GM18520 (cell line): ENCODE data around the gene CTAGE8.
"Not testable (repeated sequence)": the region's sequence is repeated elsewhere in the genome, so short reads cannot be mapped to it uniquely, and the experiment has no call there.

Source experiments
- ATAC-seq: cut with Tn5 transposase; IDR thresholded peaks from one replicate; pipeline ENCODE4 v1.9.1; 2021; ENCODE audit not compliant: unreplicated experiment

Gene CTAGE8

DNA sequence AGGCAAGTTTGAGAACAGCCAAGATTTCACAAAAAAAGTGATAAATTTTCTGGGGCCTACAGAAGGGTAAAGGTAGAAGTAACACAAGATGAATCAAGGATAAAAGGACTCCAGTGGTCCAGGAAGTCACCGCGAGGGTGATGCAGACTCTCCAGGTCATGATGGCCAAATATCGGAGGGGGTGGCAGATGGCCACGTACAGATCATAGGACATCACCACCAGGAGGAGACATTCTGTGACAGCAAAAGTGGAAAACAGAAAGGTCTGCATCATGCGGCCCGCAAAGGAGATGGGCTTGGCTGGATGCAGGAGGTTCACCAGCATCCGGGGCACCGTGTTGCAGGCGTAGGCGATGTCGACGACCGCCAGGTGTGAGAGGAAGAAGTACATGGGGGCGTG lies 10.0 kb downstream of the CTAGE8 start:
- ATAC-seq: not testable (repeated sequence)

DNA sequence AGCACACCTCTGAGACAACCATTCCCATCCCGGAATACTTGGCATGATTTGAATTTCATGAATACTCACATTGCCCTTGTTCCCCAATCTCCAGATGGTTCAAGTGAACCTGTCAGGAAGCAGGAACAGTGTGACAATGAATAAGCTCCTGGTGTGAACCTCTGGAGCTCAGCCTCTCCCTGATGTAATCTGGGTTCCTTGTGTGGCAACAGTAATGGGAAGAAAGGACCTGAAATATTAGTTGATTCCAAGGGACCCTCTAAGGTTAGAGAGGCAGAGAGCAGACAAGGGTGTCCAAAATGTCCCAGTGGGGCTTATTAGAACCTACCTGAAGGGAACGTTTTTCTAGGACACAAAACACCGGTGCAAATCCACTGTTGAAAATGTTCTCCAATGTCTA lies 13.0 kb downstream of the CTAGE8 start:
- no peak for ATAC-seq

DNA sequence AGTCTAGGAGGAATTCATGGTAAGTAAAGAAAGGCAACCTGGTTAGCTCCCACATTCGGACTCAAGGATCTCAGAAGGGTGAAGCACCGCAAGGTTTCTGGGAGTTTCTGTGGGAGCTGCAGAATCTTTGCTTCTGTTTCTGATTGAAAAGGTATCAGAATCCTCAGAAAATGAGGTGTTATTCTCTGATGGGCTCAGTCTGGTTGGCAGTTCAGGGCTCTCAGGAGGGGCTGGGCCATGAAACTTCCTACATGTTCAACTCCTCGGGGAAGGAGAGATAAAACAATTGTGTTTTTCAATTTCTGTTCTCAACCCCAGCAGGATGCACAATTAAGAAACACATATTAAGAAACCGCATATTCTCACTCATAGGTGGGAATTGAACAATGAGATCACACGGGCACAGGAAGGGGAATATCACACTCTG lies 13.6 kb downstream of the CTAGE8 start:
- ATAC-seq: no peak

DNA sequence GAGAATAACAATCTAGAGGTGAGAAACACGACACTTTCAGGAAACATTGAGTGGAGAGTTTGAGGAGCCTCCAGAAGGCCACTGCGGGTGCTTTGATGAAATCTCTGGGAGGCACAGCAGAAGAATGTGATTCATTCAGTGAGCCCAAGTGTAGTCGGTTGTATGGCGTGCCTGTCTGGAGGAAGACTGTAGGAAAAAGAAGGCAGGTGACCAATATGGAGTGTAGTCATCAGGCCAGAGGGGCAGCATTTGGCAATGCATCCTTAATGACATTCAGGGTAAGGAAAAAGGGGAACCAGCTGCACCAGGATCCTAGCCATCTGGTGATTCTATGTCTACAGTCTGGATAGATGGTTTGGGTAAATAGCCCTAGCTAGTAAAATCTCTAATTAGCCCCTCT lies 16.8 kb downstream of the CTAGE8 start:
- ATAC-seq: not testable (repeated sequence)

DNA sequence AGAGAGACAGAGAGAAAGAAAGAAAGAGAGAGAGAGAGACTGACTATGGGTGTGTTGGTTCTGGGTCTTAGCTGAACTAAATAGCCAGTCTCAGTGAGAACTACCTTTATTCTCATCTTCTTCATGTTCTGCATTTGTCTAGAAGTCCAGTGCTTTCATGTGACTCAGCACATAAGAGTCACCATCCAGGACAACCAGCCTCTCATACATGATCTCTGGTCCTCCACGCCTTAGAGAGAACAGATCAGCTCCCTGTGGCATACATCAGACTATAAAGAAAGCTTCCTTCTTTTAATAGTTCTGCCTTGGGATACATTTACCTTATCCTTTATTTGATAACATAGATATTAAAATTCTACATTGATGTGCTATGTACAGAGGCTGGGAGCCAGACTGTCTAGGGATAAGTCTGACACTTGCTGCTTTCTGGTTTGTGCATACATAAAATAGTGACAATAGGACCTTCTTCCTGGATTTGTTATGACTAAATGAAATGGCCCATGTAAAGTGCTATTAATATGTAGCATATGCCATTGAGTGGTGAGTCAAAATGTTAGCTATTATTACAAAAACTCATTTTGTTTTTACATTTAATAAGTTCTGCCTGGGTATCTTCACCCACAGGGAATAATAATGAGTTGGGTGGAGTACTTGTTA lies 21.3 kb downstream of the CTAGE8 start:
- ATAC-seq: not testable (repeated sequence)

DNA sequence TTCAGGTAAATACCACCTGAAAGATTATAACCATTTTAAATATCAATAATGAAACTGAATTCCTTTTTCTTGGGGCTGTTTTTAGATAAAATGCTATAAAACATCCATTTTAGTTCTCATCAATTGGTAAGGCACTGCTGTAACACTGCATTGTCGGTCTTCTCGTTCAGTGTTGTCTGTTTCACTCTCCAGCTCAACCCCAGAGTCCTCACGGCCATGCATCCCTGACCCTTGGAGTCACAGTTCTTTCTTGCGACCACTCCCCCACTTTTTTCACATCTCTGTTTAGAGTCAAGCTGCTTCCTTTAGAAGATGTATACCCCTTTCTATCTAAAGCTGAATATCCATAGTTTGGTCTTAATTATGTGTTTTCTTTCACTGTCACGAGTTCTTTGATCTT lies 22.1 kb downstream of the CTAGE8 start:
- not testable (repeated sequence) for ATAC-seq

DNA sequence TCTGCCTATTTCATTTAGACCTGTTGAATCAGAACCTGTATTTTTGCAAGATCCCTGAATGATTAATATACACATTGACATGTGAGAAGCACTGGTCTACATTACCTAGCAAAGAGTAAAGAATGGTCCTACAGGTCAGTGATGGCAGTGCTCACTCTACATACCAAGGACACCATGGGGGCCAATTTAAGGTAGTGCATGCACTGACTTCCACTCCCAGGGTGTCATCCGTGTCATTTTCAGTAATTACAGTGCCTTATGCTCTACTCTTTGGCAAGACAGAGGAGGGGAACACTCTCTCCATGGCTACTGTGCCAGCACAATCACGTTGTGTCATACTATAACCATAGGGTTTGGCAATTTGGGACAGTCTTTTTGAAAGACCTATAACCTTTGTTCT lies 23.7 kb downstream of the CTAGE8 start:
- ATAC-seq: not testable (repeated sequence)

DNA sequence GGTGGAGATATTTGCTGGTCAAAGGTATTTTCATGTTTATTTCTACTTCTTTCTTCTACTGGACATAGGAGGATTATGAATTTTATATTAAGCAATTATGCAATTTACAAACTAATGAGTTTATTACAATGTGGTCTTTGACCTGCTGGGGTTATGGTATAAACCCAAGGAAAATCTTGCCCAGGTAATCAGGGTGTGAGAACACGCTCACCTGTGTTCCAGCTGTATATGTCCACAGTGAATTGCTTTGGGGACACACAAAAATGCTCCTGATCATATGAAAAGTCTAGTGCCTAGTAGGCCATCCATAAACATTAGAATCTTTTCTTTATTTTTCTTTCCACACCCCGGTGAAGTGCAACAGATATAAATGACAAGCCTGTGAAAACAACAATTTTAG lies 29.7 kb downstream of the CTAGE8 start, which contains the start of gene OR2A42:
Gene OR2A42, minus strand, starts transcription at position 241 of the 400 bp plus-strand sequence. CDS start 6,762 bp downstream, outside the sequence.
- not testable (repeated sequence) for ATAC-seq

DNA sequence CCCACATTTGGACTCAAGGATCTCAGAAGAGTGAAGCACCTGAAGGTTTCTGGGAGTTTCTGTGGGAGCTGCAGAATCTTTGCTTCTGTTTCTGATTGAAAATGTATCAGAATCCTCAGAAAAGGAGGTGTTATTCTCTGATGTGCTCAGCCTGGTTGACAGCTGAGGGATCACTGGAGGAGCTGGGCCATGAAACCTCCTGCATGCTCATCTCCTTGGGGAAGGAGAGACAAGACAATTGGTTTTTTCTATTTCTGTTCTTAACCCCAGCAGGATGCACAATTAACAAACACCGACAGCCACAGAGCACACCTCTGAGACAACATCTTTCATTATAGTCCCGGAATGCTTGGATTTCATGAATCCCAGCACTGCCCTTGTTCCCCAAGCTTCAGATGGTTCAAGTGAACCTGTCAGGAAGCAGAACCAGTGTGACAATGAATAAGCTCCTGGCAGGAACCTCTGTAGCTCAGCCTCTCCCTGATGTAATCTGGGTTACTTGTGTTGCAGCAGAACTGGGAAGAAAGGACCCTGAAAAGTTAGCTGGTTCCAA lies 30.5 kb downstream of the CTAGE8 start:
- not testable (repeated sequence) for ATAC-seq

DNA sequence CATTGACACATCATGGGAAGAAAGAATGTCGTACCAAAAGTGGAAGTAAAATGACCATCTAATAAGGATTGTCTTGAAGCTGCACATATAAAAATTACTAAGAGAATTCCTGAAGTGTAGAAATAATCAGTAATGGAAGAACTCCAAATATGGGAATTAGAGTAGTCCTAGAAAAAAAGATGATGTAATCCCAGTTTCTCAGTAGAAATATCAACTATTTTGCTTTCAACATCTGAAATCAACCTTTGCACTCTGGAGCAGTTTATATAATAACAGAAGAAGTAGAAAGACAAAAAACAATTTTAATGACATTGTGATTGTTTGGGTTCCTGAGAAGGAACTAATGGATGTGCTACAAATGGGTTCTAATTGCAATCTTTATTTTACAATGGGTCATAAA lies 36.0 kb downstream of the CTAGE8 start:
- ATAC-seq: not testable (repeated sequence)

DNA sequence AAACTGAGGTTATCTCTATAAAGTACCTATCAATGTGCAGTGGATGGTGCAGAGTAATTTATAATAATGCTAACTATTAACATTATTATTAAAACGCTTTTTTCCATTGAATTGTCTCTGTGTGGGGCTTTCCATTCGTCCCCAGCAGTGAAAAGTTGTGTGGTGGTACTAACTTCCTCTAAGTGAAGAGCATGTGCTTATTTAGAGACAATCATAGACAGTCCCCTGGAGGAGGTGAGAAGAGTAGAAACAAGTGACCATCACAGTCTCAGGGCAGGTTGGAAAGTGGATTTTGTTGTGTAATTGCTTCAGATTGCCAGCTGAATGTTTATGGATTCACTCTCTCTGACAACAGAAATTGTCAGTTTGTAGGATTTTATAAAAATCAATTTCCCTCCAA lies 38.1 kb downstream of the CTAGE8 start:
- not testable (repeated sequence) for ATAC-seq

DNA sequence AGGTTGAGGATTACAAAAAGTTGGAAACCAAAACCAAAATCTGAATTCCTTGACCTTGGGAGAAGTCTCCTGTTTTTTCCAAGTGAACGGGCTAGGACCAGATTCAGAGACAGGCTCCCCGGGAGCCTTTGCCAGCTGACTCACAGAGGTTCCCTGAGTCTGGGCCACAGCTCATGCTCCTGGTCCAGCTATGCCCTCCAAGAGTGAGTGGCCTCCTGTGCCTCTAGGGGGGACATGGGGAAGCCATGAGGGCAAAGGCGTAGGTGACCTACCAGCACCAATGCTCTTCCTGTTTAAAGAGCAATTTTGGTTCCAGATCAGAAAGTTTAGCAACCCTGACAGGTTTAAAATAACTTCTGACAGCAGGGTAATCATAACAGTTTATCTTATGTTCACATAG lies 40.3 kb downstream of the CTAGE8 start:
- ATAC-seq: not testable (repeated sequence)

DNA sequence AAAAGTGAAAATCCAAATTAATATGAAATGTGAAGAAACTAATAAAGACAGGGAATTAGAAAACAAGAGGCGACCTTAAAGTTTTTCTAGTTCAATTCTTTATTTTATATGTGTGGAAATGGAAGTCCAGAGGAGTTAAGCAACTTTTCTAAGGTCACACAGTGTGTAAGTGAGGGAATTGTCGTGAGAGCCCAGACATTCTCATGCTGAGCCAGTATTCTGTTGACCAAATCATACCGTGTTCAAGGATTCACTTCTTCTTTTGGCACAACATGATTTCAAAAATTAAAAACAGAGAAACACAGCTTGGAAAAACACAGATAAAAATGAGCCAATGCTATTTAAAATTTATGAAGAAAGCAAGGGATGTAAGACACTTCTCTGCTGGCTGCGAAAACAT lies 42.2 kb downstream of the CTAGE8 start:
- not testable (repeated sequence) for ATAC-seq

DNA sequence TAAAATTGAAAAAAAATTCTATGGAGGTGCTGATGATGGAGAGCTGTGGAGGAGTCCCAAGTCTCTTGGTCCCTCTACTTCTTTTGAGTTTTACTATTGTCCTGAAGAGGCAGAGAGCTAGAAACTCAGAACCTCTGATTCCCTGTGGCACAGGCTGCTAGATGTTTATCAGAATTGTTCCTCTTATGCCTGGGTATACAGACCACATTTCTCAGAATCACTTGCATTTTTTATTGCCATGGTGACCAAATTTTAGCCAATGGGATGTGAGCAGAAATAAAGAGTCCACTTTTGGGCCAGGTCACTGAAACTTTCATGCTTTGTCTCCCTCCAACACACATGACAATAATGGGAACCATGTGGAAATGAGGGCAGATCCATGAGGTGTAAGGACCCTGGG lies 45.4 kb downstream of the CTAGE8 start:
- ATAC-seq: not testable (repeated sequence)

DNA sequence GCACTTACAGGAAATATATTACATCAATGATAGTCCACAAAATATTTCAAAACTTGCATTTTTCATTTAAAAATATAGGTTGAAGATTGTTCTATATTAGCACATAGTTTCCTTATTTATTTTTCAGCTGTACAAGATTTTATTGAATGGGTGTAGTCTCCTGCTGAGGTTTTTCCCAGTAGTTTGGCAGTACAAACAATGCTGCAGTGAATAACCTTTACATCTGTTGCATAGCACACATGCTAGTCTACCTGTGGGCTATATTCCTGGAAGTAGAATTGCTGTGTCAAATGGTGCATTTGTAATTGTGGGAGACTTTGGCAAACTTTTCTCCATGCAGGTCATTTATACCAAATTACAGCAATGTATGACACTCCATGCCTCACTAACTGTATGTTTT lies 48.6 kb downstream of the CTAGE8 start:
- not testable (repeated sequence) for ATAC-seq

DNA sequence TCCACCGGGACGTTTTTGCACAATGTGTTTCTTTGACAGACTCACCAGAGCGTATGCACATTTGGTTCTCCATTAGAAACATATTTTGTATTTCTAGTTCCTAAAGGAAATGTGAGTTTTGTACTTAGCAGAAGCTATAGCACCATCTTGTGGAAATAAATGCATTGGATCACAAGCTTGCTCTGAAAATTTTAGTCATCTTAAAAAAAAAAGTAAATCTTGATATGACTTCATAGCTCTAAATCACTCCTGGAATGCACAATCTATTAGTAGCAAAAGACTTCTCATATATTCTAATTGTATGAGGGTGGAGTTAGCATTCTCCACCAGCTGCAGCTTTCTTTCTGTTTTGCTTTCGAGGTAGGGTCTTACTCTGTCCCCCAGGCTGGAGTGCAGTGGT lies 49.9 kb downstream of the CTAGE8 start:
- not testable (repeated sequence) for ATAC-seq

DNA sequence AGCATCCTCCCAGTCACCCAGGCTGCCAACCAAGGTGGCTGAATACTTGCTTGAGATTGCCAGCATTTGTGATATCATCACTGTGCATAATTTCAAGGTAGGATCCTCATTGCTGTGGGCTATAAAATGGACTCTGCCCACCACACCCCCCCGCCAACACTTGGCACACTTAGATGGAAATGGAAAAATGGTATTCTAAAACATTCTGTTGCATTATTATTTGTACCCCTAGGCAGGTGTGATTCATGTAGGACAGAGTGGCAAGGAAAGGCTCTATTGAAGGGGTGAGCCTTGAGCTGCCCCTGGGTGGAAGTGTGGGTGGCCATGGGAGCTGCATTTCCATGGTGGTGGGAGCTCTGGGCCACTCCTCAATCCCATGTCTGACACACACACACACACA lies 50.5 kb downstream of the CTAGE8 start:
- ATAC-seq: not testable (repeated sequence)

DNA sequence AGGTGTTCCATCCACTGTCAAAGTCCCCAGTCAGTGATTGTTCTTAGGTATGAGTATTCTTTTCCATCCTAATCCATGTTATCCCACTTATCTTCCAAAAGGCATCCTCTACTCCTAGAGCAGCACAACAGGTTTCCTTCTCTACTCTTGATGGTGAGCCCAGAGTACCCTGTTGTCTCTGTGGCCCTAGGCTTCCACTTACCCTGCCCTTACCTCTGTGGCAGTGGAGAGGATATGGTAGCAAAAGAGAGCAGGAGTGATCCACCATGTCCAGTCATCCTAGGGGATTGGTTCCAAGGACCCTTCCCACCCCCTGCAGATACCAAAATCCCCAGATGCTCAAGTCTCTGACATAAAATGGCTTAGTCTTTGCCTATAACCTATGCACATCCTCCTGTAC lies 51.9 kb downstream of the CTAGE8 start:
- not testable (repeated sequence) for ATAC-seq
